CD14-positive monocyte (primary cell): Measurements from ENCODE around the gene PRSS1. TPM values are rescaled to one million over a fixed set of nuclear protein-coding genes. Genes with fewer than 3 reads are reported as not detected.
A peak's percentile ranks its signal among the peaks of the same experiment; 100 is the strongest.

Experiments used
- DNase-seq, 3 donors: peaks; one replicate each; pipeline ENCODE4 v3.0.0-alpha.2; 2011 to 2022
- H2AFZ ChIP-seq: 2 replicates; pipeline ENCODE4 v1.6.0; 2012; ENCODE audit warnings: mild to moderate bottlenecking, low read depth, low read length, inconsistent platforms; ENCODE audit not compliant: insufficient read depth, poor library complexity, severe bottlenecking
- H3K27ac ChIP-seq, 2 donors: 1 replicate in 1 of 2; 2 replicates in 1 of 2; pipeline ENCODE4 v1.5.1; 2012 to 2013; ENCODE audit warnings: low read length in 2 of 2, control low read depth in 1 of 2, inconsistent platforms in 1 of 2, low read depth in 1 of 2, mild to moderate bottlenecking in 1 of 2
- H3K27me3 ChIP-seq, 2 donors: one replicate each; pipeline versions ENCODE4 v1.6.0 to v1.6.1; 2011 to 2013; ENCODE audit warnings: low read length in 2 of 2; ENCODE audit not compliant: control insufficient read depth in 2 of 2, insufficient read depth in 2 of 2
- H3K36me3 ChIP-seq, 2 donors: replicated peaks in 1 of 2; 1 replicate in 1 of 2; 2 replicates in 1 of 2; pipeline versions ENCODE4 v1.5.1 to v1.6.1; 2012 to 2013; ENCODE audit warnings: low read length in 2 of 2, control low read depth in 1 of 2, inconsistent platforms in 1 of 2, mild to moderate bottlenecking in 1 of 2; ENCODE audit not compliant: insufficient read depth in 2 of 2, control insufficient read depth in 1 of 2
- H3K4me1 ChIP-seq, 2 donors: 1 replicate in 1 of 2; 2 replicates in 1 of 2; pipeline versions ENCODE4 v1.5.1 to v1.6.1; 2012 to 2013; ENCODE audit warnings: low read length in 2 of 2, control low read depth in 1 of 2, inconsistent platforms in 1 of 2, mild to moderate bottlenecking in 1 of 2, moderate library complexity in 1 of 2; ENCODE audit not compliant: insufficient read depth in 2 of 2, control insufficient read depth in 1 of 2
- H3K4me2 ChIP-seq: replicated peaks from 2 replicates; pipeline ENCODE3; 2012; ENCODE audit warnings: low read length, moderate library complexity, mild to moderate bottlenecking; ENCODE audit not compliant: poor library complexity, severe bottlenecking; ENCODE audit errors: extremely low read depth
- H3K4me3 ChIP-seq, 3 experiments: fragments of 200-600 bp in 1 of 3; sonication (generic) in 1 of 3; replicated peaks in 1 of 3; 1 replicate in 2 of 3; 2 replicates in 1 of 3; pipeline ENCODE4 v1.5.1; 2011 to 2013; ENCODE audit warnings: low read length in 3 of 3, mild to moderate bottlenecking in 3 of 3, control low read depth in 2 of 3, low read depth in 2 of 3, inconsistent platforms in 1 of 3, moderate library complexity in 1 of 3
- H3K79me2 ChIP-seq: 2 replicates; pipeline ENCODE4 v1.6.0; 2012; ENCODE audit warnings: mild to moderate bottlenecking, control low read depth, inconsistent platforms, low read length, moderate library complexity; ENCODE audit not compliant: insufficient read depth
- H3K9ac ChIP-seq: 2 replicates; pipeline ENCODE4 v1.6.0; 2017; ENCODE audit warnings: low read length, mild to moderate bottlenecking; ENCODE audit not compliant: insufficient read depth, poor library complexity, severe bottlenecking
- H3K9me3 ChIP-seq, 2 donors: replicated peaks in 1 of 2; 1 replicate in 1 of 2; 2 replicates in 1 of 2; pipeline versions ENCODE4 v1.5.1 to v1.6.1; 2012 to 2013; ENCODE audit warnings: low read length in 2 of 2, control low read depth in 1 of 2; ENCODE audit not compliant: control insufficient read depth in 1 of 2, insufficient read depth in 1 of 2
- H4K20me1 ChIP-seq: 2 replicates; pipeline ENCODE4 v1.6.0; 2012; ENCODE audit warnings: mild to moderate bottlenecking, low read length, control low read depth, moderate library complexity; ENCODE audit not compliant: insufficient read depth
- H3K27ac Mint-ChIP-seq, 7 donors: one replicate each; pipeline ENCODE4 v1.8.0; 2020; ENCODE audit warnings: mild to moderate bottlenecking in 7 of 7, mixed read lengths in 7 of 7, moderate library complexity in 6 of 7, inconsistent platforms in 2 of 7
- H3K27me3 Mint-ChIP-seq, 3 donors: one replicate each; pipeline ENCODE4 v1.8.0; 2021 to 2022; ENCODE audit warnings: low read depth in 3 of 3, mild to moderate bottlenecking in 3 of 3, mixed read lengths in 3 of 3, moderate library complexity in 3 of 3, inconsistent platforms in 1 of 3
- H3K36me3 Mint-ChIP-seq, 2 donors: one replicate each; pipeline ENCODE4 v1.8.0; 2020; ENCODE audit warnings: mixed read lengths in 2 of 2, inconsistent platforms in 1 of 2, mild to moderate bottlenecking in 1 of 2
- H3K4me1 Mint-ChIP-seq: one replicate; pipeline ENCODE4 v1.8.0; 2020; ENCODE audit warnings: mild to moderate bottlenecking, mixed read lengths
- H3K4me3 Mint-ChIP-seq, 2 donors: one replicate each; pipeline ENCODE4 v1.8.0; 2020; ENCODE audit warnings: mild to moderate bottlenecking in 2 of 2, mixed read lengths in 2 of 2, moderate library complexity in 1 of 2
- H3K9me3 Mint-ChIP-seq, 7 donors: one replicate each; pipeline ENCODE4 v1.8.0; 2020 to 2022; ENCODE audit warnings: mixed read lengths in 7 of 7, mild to moderate bottlenecking in 6 of 7, moderate library complexity in 6 of 7, inconsistent platforms in 2 of 7
- CTCF ChIP-seq: fragments of 200-600 bp; IDR thresholded peaks from one replicate; pipeline ENCODE4 v1.8.0; 2022; ENCODE audit warnings: antibody characterized with exemption, mild to moderate bottlenecking
- WGBS: methylation state at CpG from one replicate; pipeline ENCODE4 v1.1.5; 2013; ENCODE audit warnings: missing lambda C conversion rate; ENCODE audit not compliant: insufficient coverage; 5-methylcytosine and 5-hydroxymethylcytosine counted together
- intact Hi-C, 2 donors: fragments of 100-400 bp; cut with micrococcal nuclease; formaldehyde crosslinking; loops; one replicate each; pipeline versions ENCODE4 v1.15.0 to v1.15.1; 2023
- polyA plus RNA-seq, 3 donors: library from polyadenylated mRNA; depleted of rRNA in 1 of 3; unstranded in 2 of 3; stranded (reverse) in 1 of 3; fragments of 300-500 nt in 2 of 3; fragments of >200 nt in 1 of 3; fragmentation: Illumina TruSeq in 2 of 3; gene quantifications; 1 replicate in 2 of 3; 2 replicates in 1 of 3; pipeline ENCODE4 v1.2.3, GENCODE V29; 2012 to 2021

The PRSS1 gene
- polyA plus RNA-seq, 3 donors = not detected

- Histone ChIP-seq H3K9me3 (no peaks in the 10 kb centered on the region), H3K79me2 (no peaks in the 10 kb centered on the region), H3K4me2 (no peak overlapping the region), H4K20me1 (no peaks in the 10 kb centered on the region), H3K27me3 (no peaks in the 10 kb centered on the region), H3K9ac (no peak overlapping the region), H2AFZ (no peak overlapping the region), H3K4me3 (no peak overlapping the region), H3K27ac (no peak overlapping the region), H3K4me1 (no peaks in the 10 kb centered on the region), H3K36me3 (no peaks in the 10 kb centered on the region)
- Mint-ChIP-seq H3K4me3 (peak overlapping the region in 1 of 2 donors; percentile 42), H3K4me1 (no peaks in the 10 kb centered on the region), H3K27ac (peak overlapping the region in 1 of 7 donors; percentile 18), H3K9me3 (no peaks in the 10 kb centered on the region), H3K36me3 (no peaks in the 10 kb centered on the region), H3K27me3 (peaks cover 4 to 5% (median 5%) of the 10 kb centered on the region in 3 donors)
- intact Hi-C loops = loop anchor here in 1 of 2 donors (10.0 kb wide), 1 partner anchor 265 kb away; no protein-coding TSS in a partner anchor
- DNase-seq = no peak
- no peak for TF ChIP-seq CTCF
- no CpG with 5 or more reads among the region's 2 CpGs for WGBS
Observed at GRCh38 chr7:142789441-142789840, 40.2 kb downstream of the PRSS1 start.

- Mint-ChIP-seq H3K4me3 (no peak overlapping the region), H3K27me3 (peaks cover 6 to 11% (median 7%) of the 10 kb centered on the region in 3 donors), H3K36me3 (no peaks in the 10 kb centered on the region), H3K27ac (peak overlapping the region in 1 of 7 donors; percentile 58), H3K9me3 (no peaks in the 10 kb centered on the region), H3K4me1 (no peaks in the 10 kb centered on the region)
- intact Hi-C loops = no loop called here
- H3K4me3 ChIP-seq = no peak overlapping the region
- no peak overlapping the region for H3K27ac ChIP-seq
- H3K36me3 ChIP-seq = no peaks in the 10 kb centered on the region
- no peak for TF ChIP-seq CTCF
- H3K9me3 ChIP-seq = no peaks in the 10 kb centered on the region
- H3K9ac ChIP-seq = no peak overlapping the region
- no peak for DNase-seq
- peaks cover 2 to 4% of the 10 kb centered on the region in 2 donors for H3K27me3 ChIP-seq
- no peak overlapping the region for H2AFZ ChIP-seq
- H4K20me1 ChIP-seq = no peaks in the 10 kb centered on the region
- WGBS = 100% methylated on average over 2 of the region's 3 CpGs
- H3K4me1 ChIP-seq = no peaks in the 10 kb centered on the region
- H3K4me2 ChIP-seq = no peak overlapping the region
- H3K79me2 ChIP-seq = no peaks in the 10 kb centered on the region
Observed at GRCh38 chr7:142790056-142790455, 40.8 kb downstream of the PRSS1 start.
